Measurements from ENCODE around the gene GAPT.

The GAPT gene

DNA sequence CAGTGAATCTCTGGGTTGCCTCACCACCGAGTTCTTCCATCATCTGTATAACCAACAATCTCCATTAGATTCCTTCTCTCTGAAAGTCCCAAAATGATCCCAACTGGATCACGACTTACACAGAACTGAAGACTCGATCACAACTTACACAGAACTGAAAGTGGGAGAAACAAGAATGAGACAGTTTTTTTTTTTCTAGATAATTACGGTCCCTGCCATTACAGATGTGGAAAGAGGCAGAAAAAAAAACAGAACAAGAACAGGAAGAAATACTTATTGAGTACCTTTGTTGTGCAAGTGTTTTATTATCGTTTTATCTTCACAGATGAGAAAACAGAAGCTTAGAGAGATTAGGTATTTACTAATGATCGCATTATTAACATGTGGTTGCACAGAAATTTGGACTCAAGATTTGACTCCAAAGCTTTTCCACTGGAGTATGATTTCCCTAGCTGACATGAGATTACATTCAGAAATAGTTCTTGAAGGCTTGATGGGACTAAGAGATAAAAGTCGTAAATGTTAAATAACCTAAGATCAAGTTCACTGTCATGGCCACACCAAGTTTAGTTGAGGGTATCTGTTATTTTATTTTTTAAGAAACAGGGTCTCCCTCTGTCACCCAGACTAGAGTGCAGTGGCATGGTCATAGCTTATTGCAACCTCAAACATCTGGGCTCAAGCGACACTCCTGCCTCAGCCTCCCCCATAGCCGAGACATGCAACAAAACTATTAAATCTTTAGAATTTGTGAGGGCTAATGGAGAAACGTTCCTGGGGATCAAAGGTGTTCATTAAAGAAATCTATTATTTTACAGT, 40.2 kb upstream of the GAPT start:
- TF ChIP-seq, protein P1, sequence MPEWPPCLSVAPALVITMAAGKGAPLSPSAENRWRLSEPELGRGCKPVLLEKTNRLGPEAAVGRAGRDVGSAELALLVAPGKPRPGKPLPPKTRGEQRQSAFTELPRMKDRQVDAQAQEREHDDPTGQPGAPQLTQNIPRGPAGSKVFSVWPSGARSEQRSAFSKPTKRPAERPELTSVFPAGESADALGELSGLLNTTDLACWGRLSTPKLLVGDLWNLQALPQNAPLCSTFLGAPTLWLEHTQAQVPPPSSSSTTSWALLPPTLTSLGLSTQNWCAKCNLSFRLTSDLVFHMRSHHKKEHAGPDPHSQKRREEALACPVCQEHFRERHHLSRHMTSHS (tag by site-specific recombination; IDR thresholded peaks at IDR 0.05): no peak
- TF ChIP-seq ZBTB1 (tag by site-specific recombination; IDR thresholded peaks at IDR 0.05) (no peak), ZFP3 (tag by site-specific recombination; IDR thresholded peaks at IDR 0.05; ENCODE audit: low read depth) (no peak), ZNF677 (tag by site-specific recombination; IDR thresholded peaks at IDR 0.05) (no peak), ZNF600 (tag by site-specific recombination; IDR thresholded peaks at IDR 0.05) (no peak), ZNF423 (tag by site-specific recombination; IDR thresholded peaks at IDR 0.05) (no peak), ZNF658 (tag by site-specific recombination; IDR thresholded peaks at IDR 0.05) (no peak), ZNF354C (tag by site-specific recombination; IDR thresholded peaks at IDR 0.05; ENCODE audit: borderline replicate concordance, low read depth) (no peak)
- TF ChIP-seq, protein P2, sequence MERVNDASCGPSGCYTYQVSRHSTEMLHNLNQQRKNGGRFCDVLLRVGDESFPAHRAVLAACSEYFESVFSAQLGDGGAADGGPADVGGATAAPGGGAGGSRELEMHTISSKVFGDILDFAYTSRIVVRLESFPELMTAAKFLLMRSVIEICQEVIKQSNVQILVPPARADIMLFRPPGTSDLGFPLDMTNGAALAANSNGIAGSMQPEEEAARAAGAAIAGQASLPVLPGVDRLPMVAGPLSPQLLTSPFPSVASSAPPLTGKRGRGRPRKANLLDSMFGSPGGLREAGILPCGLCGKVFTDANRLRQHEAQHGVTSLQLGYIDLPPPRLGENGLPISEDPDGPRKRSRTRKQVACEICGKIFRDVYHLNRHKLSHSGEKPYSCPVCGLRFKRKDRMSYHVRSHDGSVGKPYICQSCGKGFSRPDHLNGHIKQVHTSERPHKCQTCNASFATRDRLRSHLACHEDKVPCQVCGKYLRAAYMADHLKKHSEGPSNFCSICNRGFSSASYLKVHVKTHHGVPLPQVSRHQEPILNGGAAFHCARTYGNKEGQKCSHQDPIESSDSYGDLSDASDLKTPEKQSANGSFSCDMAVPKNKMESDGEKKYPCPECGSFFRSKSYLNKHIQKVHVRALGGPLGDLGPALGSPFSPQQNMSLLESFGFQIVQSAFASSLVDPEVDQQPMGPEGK (tag by site-specific recombination; IDR thresholded peaks at IDR 0.05): no peak
- TF ChIP-seq, protein P3, sequence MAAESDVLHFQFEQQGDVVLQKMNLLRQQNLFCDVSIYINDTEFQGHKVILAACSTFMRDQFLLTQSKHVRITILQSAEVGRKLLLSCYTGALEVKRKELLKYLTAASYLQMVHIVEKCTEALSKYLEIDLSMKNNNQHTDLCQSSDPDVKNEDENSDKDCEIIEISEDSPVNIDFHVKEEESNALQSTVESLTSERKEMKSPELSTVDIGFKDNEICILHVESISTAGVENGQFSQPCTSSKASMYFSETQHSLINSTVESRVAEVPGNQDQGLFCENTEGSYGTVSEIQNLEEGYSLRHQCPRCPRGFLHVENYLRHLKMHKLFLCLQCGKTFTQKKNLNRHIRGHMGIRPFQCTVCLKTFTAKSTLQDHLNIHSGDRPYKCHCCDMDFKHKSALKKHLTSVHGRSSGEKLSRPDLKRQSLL (tag by site-specific recombination; IDR thresholded peaks at IDR 0.05): no peak
- POLR2A ChIA-PET: interaction anchor here (1.2 kb wide), 1 partner anchor 9 kb away, joined by 4 read pairs; the partner anchor contains the start of gene PLK2
- CTCF ChIA-PET: interaction anchor here (0.7 to 0.8 kb wide), 2 partner anchors 11 to 563 kb away, joined by 3 to 5 read pairs; no protein-coding TSS in a partner anchor

DNA sequence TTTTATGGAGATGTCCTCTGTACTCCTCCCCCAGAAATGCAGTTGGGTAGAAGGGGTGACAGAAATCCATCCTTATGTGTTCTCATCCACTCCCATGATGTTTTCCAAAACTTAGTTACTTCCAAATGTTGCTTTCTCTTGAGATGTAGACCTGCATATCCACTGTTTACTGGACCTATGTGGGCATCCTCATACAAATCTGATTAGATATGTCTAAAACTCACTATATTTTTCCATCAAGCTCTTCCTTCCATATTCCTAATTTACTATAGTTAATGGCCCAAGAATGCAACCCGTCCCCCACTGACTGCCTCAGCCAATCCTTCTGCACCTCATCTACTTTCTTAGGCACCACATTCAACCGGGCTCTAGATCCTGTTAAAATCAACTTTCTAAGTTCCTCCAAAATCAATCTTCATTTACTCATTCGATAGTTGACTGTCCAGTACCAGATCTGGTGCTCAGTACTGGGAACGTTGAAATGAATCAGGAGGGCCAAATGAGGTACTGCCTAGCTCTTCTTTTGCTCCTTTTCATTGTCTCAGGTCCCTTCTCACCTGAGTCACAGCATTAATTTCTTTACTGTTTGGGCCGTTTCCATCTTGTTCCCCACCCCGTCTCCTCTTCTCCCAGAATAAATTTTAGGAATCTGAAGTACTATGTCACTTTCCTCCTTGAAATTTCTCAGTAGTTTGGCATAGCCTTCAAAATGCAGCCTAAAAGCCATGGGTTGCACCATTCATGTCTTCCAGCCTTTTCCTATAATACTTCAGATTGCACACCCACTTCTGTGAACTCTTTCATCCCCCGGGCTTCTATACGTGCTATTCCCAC, 39.3 kb upstream of the GAPT start:
- CTCF ChIA-PET: interaction anchor here (0.8 kb wide), 1 partner anchor 12 kb away, joined by 5 read pairs; no protein-coding TSS in a partner anchor
- Histone ChIP-seq H3K36me3 (ENCODE audit: control insufficient read depth in 2 of 2, insufficient read depth in 1 of 2, low read length in 2 of 2) (peaks cover 21 to 45% of the 10 kb centered on the region in 2 experiments; a peak in 2 of 3 replicates), H3K4me1 (ENCODE audit: control insufficient read depth, insufficient read depth, low read length) (no peaks in the 10 kb centered on the region), H3K4me3 (ENCODE audit: low read depth, low read length) (no peak overlapping the region), H3K9me3 (ENCODE audit: control insufficient read depth, insufficient read depth, low read depth, low read length) (no peaks in the 10 kb centered on the region), H3K27ac (ENCODE audit: extremely low read depth, low read depth, low read length) (no peak overlapping the region)
- POLR2A ChIA-PET: no interaction called here
- TF ChIP-seq, protein P4, sequence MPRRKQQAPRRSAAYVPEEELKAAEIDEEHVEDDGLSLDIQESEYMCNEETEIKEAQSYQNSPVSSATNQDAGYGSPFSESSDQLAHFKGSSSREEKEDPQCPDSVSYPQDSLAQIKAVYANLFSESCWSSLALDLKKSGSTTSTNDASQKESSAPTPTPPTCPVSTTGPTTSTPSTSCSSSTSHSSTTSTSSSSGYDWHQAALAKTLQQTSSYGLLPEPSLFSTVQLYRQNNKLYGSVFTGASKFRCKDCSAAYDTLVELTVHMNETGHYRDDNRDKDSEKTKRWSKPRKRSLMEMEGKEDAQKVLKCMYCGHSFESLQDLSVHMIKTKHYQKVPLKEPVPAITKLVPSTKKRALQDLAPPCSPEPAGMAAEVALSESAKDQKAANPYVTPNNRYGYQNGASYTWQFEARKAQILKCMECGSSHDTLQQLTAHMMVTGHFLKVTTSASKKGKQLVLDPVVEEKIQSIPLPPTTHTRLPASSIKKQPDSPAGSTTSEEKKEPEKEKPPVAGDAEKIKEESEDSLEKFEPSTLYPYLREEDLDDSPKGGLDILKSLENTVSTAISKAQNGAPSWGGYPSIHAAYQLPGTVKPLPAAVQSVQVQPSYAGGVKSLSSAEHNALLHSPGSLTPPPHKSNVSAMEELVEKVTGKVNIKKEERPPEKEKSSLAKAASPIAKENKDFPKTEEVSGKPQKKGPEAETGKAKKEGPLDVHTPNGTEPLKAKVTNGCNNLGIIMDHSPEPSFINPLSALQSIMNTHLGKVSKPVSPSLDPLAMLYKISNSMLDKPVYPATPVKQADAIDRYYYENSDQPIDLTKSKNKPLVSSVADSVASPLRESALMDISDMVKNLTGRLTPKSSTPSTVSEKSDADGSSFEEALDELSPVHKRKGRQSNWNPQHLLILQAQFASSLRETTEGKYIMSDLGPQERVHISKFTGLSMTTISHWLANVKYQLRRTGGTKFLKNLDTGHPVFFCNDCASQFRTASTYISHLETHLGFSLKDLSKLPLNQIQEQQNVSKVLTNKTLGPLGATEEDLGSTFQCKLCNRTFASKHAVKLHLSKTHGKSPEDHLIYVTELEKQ (tag by site-specific recombination; IDR thresholded peaks at IDR 0.05; ENCODE audit: borderline replicate concordance): no peak
- TF ChIP-seq, protein P5, sequence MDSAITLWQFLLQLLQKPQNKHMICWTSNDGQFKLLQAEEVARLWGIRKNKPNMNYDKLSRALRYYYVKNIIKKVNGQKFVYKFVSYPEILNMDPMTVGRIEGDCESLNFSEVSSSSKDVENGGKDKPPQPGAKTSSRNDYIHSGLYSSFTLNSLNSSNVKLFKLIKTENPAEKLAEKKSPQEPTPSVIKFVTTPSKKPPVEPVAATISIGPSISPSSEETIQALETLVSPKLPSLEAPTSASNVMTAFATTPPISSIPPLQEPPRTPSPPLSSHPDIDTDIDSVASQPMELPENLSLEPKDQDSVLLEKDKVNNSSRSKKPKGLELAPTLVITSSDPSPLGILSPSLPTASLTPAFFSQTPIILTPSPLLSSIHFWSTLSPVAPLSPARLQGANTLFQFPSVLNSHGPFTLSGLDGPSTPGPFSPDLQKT (IDR thresholded peaks at IDR 0.05; ENCODE audit: borderline replicate concordance, low read depth, low read length): no peak
- TF ChIP-seq ZNF48 (tag by site-specific recombination; IDR thresholded peaks at IDR 0.05) (no peak), BCL11A (tag by site-specific recombination; IDR thresholded peaks at IDR 0.05; ENCODE audit: low read depth) (no peak), ZNF324 (tag by site-specific recombination; IDR thresholded peaks at IDR 0.05) (no peak), ZNF155 (tag by site-specific recombination; IDR thresholded peaks at IDR 0.05) (no peak), MYNN (tag by site-specific recombination; IDR thresholded peaks at IDR 0.05; ENCODE audit: borderline replicate concordance) (no peak), ZFP3 (tag by site-specific recombination; IDR thresholded peaks at IDR 0.05; ENCODE audit: low read depth) (no peak), ZNF221 (tag by site-specific recombination; IDR thresholded peaks at IDR 0.05; ENCODE audit: borderline replicate concordance) (no peak)
- TF ChIP-seq, protein P6, sequence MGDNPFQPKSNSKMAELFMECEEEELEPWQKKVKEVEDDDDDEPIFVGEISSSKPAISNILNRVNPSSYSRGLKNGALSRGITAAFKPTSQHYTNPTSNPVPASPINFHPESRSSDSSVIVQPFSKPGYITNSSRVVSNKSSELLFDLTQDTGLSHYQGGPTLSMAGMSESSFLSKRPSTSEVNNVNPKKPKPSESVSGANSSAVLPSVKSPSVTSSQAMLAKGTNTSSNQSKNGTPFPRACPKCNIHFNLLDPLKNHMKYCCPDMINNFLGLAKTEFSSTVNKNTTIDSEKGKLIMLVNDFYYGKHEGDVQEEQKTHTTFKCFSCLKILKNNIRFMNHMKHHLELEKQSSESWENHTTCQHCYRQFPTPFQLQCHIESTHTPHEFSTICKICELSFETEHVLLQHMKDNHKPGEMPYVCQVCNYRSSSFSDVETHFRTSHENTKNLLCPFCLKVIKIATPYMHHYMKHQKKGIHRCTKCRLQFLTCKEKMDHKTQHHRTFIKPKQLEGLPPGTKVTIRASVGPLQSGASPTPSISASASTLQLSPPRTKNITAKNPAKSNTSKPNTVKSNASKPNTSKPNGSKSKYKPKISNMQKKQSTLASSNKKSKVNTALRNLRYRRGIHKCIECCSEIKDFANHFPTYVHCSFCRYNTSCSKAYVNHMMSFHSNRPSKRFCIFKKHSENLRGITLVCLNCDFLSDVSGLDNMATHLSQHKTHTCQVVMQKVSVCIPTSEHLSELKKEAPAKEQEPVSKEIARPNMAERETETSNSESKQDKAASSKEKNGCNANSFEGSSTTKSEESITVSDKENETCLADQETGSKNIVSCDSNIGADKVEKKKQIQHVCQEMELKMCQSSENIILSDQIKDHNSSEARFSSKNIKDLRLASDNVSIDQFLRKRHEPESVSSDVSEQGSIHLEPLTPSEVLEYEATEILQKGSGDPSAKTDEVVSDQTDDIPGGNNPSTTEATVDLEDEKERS (tag by site-specific recombination; IDR thresholded peaks at IDR 0.05): no peak

More for the DNA sequence above, 40.2 kb upstream of the GAPT start:
- Histone ChIP-seq H3K4me3 (ENCODE audit: low read depth, low read length) (no peak overlapping the region), H3K4me1 (ENCODE audit: control insufficient read depth, insufficient read depth, low read length) (no peaks in the 10 kb centered on the region), H3K36me3 (ENCODE audit: control insufficient read depth in 2 of 2, insufficient read depth in 1 of 2, low read length in 2 of 2) (peaks cover 15 to 35% of the 10 kb centered on the region in 2 experiments; a peak in 2 of 3 replicates), H3K9me3 (ENCODE audit: control insufficient read depth, insufficient read depth, low read depth, low read length) (no peaks in the 10 kb centered on the region), H3K27ac (ENCODE audit: extremely low read depth, low read depth, low read length) (no peak overlapping the region)

Measured in HEK293 (cell line).